Activated CD4-positive, CD25-positive, alpha-beta regulatory T cell (primary cell): ENCODE data around the gene CNTRL.

ENCODE experiments used
- DNase-seq, 4 experiments: peaks; one replicate each; lab custom pipeline; 2025; lab: John Stamatoyannopoulos, UW

CNTRL gene

GRCh38 chr9:121182101-121182836 is 107.5 kb downstream of the CNTRL start:
- DNase-seq, result no peak

- no peak for DNase-seq
These were observed 108.2 kb downstream of the CNTRL start for GRCh38 chr9:121182989-121183388.

GRCh38 chr9:121183666-121184423 is 109.1 kb downstream of the CNTRL start:
- no peak for DNase-seq

GRCh38 chr9:121184463-121184862 is 109.7 kb downstream of the CNTRL start:
- DNase-seq, result no peak

- no peak for DNase-seq
These were observed 110.5 kb downstream of the CNTRL start for GRCh38 chr9:121185178-121185745.

GRCh38 chr9:121185774-121186403 is 111.1 kb downstream of the CNTRL start:
- DNase-seq, result no peak

GRCh38 chr9:121187636-121188305 is 113.0 kb downstream of the CNTRL start:
- DNase-seq, result no peak

- DNase-seq, result no peak
These were observed 114.3 kb downstream of the CNTRL start for GRCh38 chr9:121189006-121189405.

GRCh38 chr9:121189660-121190059 is 114.9 kb downstream of the CNTRL start:
- no peak for DNase-seq

GRCh38 chr9:121191235-121191634 is 116.5 kb downstream of the CNTRL start:
- DNase-seq, result no peak

- DNase-seq, result no peak
These were observed 117.8 kb downstream of the CNTRL start for GRCh38 chr9:121192518-121192917.

- DNase-seq, result no peak
These were observed 118.3 kb downstream of the CNTRL start for GRCh38 chr9:121192959-121193640.

- no peak for DNase-seq
These were observed 120.0 kb downstream of the CNTRL start for GRCh38 chr9:121194730-121195129.

GRCh38 chr9:121196389-121196788 is 121.6 kb downstream of the CNTRL start:
- DNase-seq, result no peak

- no peak for DNase-seq
These were observed 122.4 kb downstream of the CNTRL start for GRCh38 chr9:121197132-121197531.

- no peak for DNase-seq
These were observed 123.8 kb downstream of the CNTRL start for GRCh38 chr9:121198512-121199042.

- DNase-seq, result no peak
These were observed 125.2 kb downstream of the CNTRL start for GRCh38 chr9:121199921-121200320.

GRCh38 chr9:121200356-121200755 is 125.6 kb downstream of the CNTRL start:
- DNase-seq, result no peak

- DNase-seq, result peak in 3 of 4 experiments; percentile 19 to 32 (median 27)
These were observed 126.4 kb downstream of the CNTRL start for GRCh38 chr9:121201045-121201737.

- DNase-seq, result peak; percentile 99 to 100 (median 100)
These were observed 127.2 kb downstream of the CNTRL start, which contains the start of gene RAB14 for GRCh38 chr9:121201738-121202533. Gene RAB14, minus strand, starts transcription at chr9:121201869. Its CDS starts 8,457 bp downstream, at chr9:121193412.
